ENCODE measurements around the gene RASSF10.
"Not testable (repeated sequence)": the region's sequence is repeated elsewhere in the genome, so short reads cannot be mapped to it uniquely, and the experiment has no call there.

RASSF10 gene

GRCh38 chr11:13026722-13027121, 17.6 kb downstream of the RASSF10 start:
- FAIRE-seq: no peak

GRCh38 chr11:13028322-13028721, 19.2 kb downstream of the RASSF10 start:
- FAIRE-seq: no peak

GRCh38 chr11:13029872-13030271, 20.8 kb downstream of the RASSF10 start:
- FAIRE-seq: no peak

- no peak for FAIRE-seq
Measured at GRCh38 chr11:13030857-13031256, 21.7 kb downstream of the RASSF10 start.

- no peak for FAIRE-seq
Measured at GRCh38 chr11:13031349-13031748, 22.2 kb downstream of the RASSF10 start.

- no peak for FAIRE-seq
Measured at GRCh38 chr11:13033760-13034533, 24.8 kb downstream of the RASSF10 start.

- no peak for FAIRE-seq
Measured at GRCh38 chr11:13035711-13036110, 26.6 kb downstream of the RASSF10 start.

GRCh38 chr11:13036235-13036634, 27.1 kb downstream of the RASSF10 start:
- FAIRE-seq: no peak

- FAIRE-seq: no peak
Measured at GRCh38 chr11:13038366-13038765, 29.2 kb downstream of the RASSF10 start.

- FAIRE-seq: no peak
Measured at GRCh38 chr11:13039126-13039525, 30.0 kb downstream of the RASSF10 start.

- no peak for FAIRE-seq
Measured at GRCh38 chr11:13040969-13041561, 31.9 kb downstream of the RASSF10 start.

- no peak for FAIRE-seq
Measured at GRCh38 chr11:13042873-13043342, 33.8 kb downstream of the RASSF10 start.

GRCh38 chr11:13043912-13044628, 35.0 kb downstream of the RASSF10 start:
- no peak for FAIRE-seq

- not testable (repeated sequence) for FAIRE-seq
Measured at GRCh38 chr11:13045089-13045488, 36.0 kb downstream of the RASSF10 start.

- no peak for FAIRE-seq
Measured at GRCh38 chr11:13045734-13046133, 36.6 kb downstream of the RASSF10 start.

- no peak for FAIRE-seq
Measured at GRCh38 chr11:13046637-13047570, 37.8 kb downstream of the RASSF10 start.

- no peak for FAIRE-seq
Measured at GRCh38 chr11:13047884-13048283, 38.8 kb downstream of the RASSF10 start.

GRCh38 chr11:13051257-13051656, 42.1 kb downstream of the RASSF10 start:
- no peak for FAIRE-seq

GRCh38 chr11:13052130-13052571, 43.0 kb downstream of the RASSF10 start:
- FAIRE-seq: no peak

- FAIRE-seq: no peak
Measured at GRCh38 chr11:13053255-13053917, 44.3 kb downstream of the RASSF10 start.

GRCh38 chr11:13054278-13054677, 45.2 kb downstream of the RASSF10 start:
- no peak for FAIRE-seq

GRCh38 chr11:13055200-13055599, 46.1 kb downstream of the RASSF10 start:
- no peak for FAIRE-seq

All from colon (tissue), 2 donors.